Spleen (tissue), 7 donors: Measurements from ENCODE around the gene KCNJ10.

Experiments used
- POLR2A ChIP-seq, 3 donors: fragments of 450-650 bp; IDR thresholded peaks; one replicate each; pipeline ENCODE4 v1.5.1; 2017; ENCODE audit warnings: antibody characterized with exemption in 3 of 3, mild to moderate bottlenecking in 1 of 3
- POLR2AphosphoS5 ChIP-seq, 3 donors: sonication (generic); formaldehyde crosslinking; IDR thresholded peaks; one replicate each; pipeline ENCODE4 v1.5.1; 2017; ENCODE audit warnings: antibody characterized with exemption in 3 of 3
- TF ChIP-seq, protein P1 (sequence below), 11 experiments: fragments of 200-600 bp in 7 of 11; fragments of 450-650 bp in 4 of 11; sonication (generic) in 4 of 11; IDR thresholded peaks in 8 of 11; conservative IDR thresholded peaks in 3 of 11; 1 replicate in 7 of 11; 2 replicates in 4 of 11; pipeline versions ENCODE4 v1.4.0 to v1.8.0; 2016 to 2021; ENCODE audit warnings: antibody characterized with exemption in 11 of 11, inconsistent platforms in 4 of 11, mild to moderate bottlenecking in 1 of 11
- donor health status: DM: no; HTN: no; CAD: no; lungs with moderate emphysema.
- donor health status: DM: no; HTN: no; CAD: no.
- donor health status: DM: no; HTN: no; CAD: no.

GRCh38 chr1:160058087-160058486 lies 11.9 kb downstream of the KCNJ10 start:
- TF ChIP-seq POLR2A (IDR thresholded peaks at IDR 0.05) (no peak), POLR2AphosphoS5 (IDR thresholded peaks at IDR 0.05) (no peak)
- TF ChIP-seq, protein P1, sequence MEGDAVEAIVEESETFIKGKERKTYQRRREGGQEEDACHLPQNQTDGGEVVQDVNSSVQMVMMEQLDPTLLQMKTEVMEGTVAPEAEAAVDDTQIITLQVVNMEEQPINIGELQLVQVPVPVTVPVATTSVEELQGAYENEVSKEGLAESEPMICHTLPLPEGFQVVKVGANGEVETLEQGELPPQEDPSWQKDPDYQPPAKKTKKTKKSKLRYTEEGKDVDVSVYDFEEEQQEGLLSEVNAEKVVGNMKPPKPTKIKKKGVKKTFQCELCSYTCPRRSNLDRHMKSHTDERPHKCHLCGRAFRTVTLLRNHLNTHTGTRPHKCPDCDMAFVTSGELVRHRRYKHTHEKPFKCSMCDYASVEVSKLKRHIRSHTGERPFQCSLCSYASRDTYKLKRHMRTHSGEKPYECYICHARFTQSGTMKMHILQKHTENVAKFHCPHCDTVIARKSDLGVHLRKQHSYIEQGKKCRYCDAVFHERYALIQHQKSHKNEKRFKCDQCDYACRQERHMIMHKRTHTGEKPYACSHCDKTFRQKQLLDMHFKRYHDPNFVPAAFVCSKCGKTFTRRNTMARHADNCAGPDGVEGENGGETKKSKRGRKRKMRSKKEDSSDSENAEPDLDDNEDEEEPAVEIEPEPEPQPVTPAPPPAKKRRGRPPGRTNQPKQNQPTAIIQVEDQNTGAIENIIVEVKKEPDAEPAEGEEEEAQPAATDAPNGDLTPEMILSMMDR (IDR thresholded peaks at IDR 0.05 in 8 of 11, conservative IDR thresholded peaks at IDR 0.05 in 3 of 11), result no peak
